HUES64 (cell line): ENCODE results near the gene SYNGR4.

Source experiments
- H3K27ac ChIP-seq: 2 replicates; pipeline ENCODE4 v1.7.0; 2013; ENCODE audit warnings: low read depth, low read length, inconsistent platforms
- H3K27me3 ChIP-seq: 2 replicates; pipeline ENCODE4 v1.6.1; 2013; ENCODE audit warnings: mild to moderate bottlenecking, low read length; ENCODE audit not compliant: insufficient read depth
- H3K36me3 ChIP-seq: 2 replicates; pipeline ENCODE4 v1.6.1; 2013; ENCODE audit warnings: mild to moderate bottlenecking, low read length; ENCODE audit not compliant: insufficient read depth
- H3K4me1 ChIP-seq: 2 replicates; pipeline ENCODE4 v1.6.1; 2013; ENCODE audit warnings: mild to moderate bottlenecking, low read length, moderate library complexity; ENCODE audit not compliant: insufficient read depth
- H3K4me3 ChIP-seq: 2 replicates; pipeline ENCODE4 v1.5.1; 2013; ENCODE audit warnings: mild to moderate bottlenecking, low read length, moderate library complexity
- H3K9ac ChIP-seq: 2 replicates; pipeline ENCODE4 v1.6.1; 2013; ENCODE audit warnings: mild to moderate bottlenecking, low read depth, low read length
- H3K9me3 ChIP-seq: 2 replicates; pipeline ENCODE4 v1.6.1; 2013; ENCODE audit warnings: low read depth, low read length; ENCODE audit not compliant: insufficient read depth
- WGBS: fragments of 150-250, 120-280 bp; methylation state at CpG from one replicate; pipeline ENCODE4 v1.1.7; 2013; ENCODE audit warnings: missing lambda C conversion rate; 5-methylcytosine and 5-hydroxymethylcytosine counted together

SYNGR4 gene

DNA sequence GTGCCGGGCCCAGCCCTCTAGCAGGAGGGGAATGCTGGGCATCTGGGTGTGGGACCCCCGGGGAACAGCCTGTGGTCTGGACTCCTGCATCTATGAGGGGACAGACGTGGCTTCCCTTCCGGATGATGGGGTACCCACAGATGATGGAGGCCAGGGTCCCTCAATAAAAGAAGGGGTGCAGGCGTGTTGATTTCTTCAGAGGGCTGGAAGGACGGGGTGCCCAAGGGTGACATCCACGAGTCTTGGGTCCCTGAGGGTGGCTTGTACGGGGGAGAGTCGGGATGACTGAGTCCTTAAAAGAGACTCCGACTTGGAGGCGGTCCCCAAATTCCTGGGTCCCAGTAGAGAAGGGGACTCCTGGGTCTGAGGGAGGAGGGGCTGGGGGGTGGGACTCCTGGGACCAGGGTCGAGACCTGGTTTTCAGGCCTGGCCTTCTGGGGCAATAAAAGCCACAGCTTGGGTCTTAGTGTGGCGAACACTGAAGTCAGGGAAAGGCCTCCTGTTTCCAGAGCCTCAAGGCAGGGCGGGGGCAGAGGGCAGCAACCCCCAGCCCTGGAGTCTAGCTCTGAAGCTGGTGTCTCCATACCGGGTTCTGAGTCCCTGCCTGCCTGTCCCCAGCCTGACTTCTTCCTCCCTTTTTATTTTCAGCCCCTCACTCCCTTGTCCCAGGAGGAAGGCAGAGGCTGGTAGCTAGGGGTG is 28.8 kb downstream of the SYNGR4 start:
- Histone ChIP-seq H3K4me3 (peak overlapping the region; percentile 55), H3K27me3 (peaks cover 57% of the 10 kb centered on the region), H3K4me1 (peaks cover 9% of the 10 kb centered on the region; the same call in 1 of the 2 replicates), H3K36me3 (peaks cover 16% of the 10 kb centered on the region), H3K27ac (no peak overlapping the region), H3K9me3 (no peaks in the 10 kb centered on the region), H3K9ac (no peak overlapping the region)
- WGBS: 75% methylated on average over 15 of the region's 15 CpGs

DNA sequence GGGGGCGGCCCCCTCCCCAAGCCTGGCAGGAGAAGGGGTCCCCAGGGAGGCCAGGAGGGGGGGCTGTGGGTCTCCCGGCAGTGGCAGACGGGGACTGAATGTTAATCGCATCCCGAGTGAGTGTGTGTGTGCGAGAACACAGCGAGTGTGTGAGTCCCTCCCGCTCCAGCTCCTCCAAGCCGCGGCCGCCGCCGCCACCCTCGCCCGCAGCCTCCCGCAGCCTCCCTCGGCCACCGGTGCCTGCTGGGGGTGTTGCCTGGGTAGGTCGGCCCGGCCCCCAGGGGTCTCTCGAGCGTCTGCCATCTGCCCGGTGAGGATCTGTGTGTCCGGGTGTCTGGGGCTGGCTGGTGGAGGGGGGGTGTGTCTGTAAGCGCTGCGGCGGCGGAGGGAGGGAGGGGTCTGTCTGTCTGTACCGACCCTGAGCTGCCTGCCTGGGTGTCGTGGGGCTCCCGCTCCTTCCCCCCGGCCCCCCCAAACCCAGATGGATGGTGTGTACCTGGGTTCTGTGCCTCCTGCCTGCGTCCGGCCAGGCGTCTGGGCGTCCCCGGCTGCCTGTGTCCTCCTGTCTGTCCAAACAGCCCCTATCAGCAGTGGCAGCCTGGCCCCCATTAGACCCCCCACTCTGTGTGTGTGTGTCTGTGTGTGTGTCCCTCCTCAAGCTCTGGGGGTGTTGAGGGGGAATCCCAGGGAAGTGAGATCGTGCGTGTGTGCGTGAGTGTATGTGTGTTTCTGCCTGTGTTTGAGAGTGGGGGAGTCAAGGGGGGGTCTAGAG is 29.6 kb downstream of the SYNGR4 start, which contains the start of gene GRIN2D:
GRIN2D (plus strand) TSS at position 110 of the 772 bp plus-strand sequence. CDS start 4,725 bp downstream, outside the sequence.
- peak within 1 kb of the TSS; percentile 55 for H3K4me3 ChIP-seq
- 5% methylated on average over 40 of the region's 40 CpGs for WGBS

DNA sequence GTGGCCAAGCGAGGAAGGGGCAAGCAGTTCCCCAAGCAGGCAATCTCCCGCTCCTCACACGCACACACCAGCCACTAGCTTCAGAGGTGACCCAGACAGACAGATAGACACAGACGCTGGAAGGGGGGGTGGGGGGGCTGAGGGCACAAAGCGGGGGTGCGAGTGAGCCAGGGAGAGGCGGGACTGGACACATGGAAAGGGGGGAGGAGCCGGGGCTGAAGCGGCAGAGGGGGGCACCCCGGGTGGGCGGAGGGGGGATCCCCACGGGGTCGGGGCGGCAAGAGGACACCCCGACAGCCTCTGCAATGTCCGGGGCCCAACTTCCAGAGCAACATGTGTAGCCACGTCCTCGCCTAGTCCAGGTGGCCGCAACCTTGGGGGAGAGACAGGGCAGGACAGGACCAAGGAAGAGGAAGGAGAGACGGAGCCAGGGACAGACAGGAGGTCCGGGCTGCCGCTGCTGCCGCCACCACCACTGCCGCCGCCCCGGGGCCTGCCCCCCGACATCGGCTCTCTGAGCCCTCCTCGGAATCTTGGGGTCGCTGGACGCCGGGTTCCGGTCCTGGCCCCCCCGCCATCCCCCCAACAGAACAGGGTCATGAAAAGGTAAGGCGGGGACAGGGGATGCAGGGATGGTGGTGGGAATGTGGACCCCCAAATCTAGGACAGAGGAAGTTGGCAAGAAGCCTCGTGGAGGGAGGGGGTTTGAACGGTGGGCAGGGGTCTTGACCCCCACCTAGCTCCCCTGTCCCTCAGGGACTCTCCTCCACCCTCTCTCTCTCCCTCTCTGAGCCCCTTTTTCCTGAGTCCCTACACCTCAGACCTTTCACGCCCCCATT is 30.4 kb downstream of the SYNGR4 start:
- peak overlapping the region; percentile 55 for H3K4me3 ChIP-seq
- no peak overlapping the region; the same call in 1 of the 2 replicates for H3K9ac ChIP-seq
- 15% methylated on average over 31 of the region's 38 CpGs for WGBS
- no peaks in the 10 kb centered on the region for H3K9me3 ChIP-seq
- H3K27ac ChIP-seq: no peak overlapping the region
- H3K4me1 ChIP-seq: peaks cover 9% of the 10 kb centered on the region; the same call in 1 of the 2 replicates
- H3K27me3 ChIP-seq: peaks cover 59% of the 10 kb centered on the region
- peaks cover 1% of the 10 kb centered on the region for H3K36me3 ChIP-seq

More for the DNA sequence above, 29.6 kb downstream of the SYNGR4 start, which contains the start of gene GRIN2D:
- Histone ChIP-seq H3K4me1 (peaks cover 9% of the 10 kb centered on the region; the same call in 1 of the 2 replicates), H3K36me3 (peaks cover 9% of the 10 kb centered on the region), H3K9ac (peak within 1 kb of the TSS; percentile 41; the same call in 1 of the 2 replicates), H3K27ac (no peak within 1 kb of the TSS), H3K27me3 (peaks cover 59% of the 10 kb centered on the region), H3K9me3 (no peaks in the 10 kb centered on the region)

DNA sequence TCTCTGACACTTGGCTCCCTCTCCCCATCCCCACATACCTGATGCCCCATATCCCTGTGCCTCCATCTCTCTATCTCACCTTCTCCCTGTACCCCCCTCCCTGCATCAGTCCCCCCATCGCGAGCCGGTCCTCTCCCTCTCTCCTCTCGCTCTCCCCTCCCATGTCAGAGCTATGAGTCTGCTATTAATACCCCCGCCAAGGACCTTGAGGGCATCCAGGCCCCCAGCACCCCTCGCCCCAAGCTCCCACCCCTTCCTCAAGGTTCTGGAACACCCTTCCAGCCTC is 30.9 kb downstream of the SYNGR4 start:
- Histone ChIP-seq H3K9me3 (no peaks in the 10 kb centered on the region), H3K9ac (no peak overlapping the region), H3K4me3 (peak overlapping the region; percentile 35; the same call in 1 of the 2 replicates), H3K27ac (no peak overlapping the region), H3K27me3 (peaks cover 59% of the 10 kb centered on the region), H3K36me3 (no peaks in the 10 kb centered on the region), H3K4me1 (peaks cover 9% of the 10 kb centered on the region; the same call in 1 of the 2 replicates)
- WGBS: 21% methylated on average over 6 of the region's 6 CpGs

DNA sequence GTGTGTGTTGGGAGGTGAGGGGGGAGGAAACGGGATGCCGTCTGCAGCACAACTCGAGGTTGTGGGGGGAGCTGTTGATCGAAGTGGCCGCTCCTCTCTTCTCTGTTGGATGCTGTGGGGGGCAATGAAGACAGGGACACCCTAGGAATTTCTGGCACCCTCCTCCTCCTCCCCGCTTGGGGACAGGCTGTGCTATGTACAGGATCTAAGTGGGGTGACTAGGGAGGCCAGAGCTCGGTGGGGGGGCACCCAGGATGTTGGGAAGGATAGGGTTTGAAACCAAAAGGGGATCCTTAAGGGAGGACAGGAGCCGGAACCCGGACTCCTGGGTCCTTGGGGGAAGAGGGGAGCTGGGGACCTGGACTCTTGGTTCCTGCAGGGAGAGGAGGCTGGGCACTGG is 31.3 kb downstream of the SYNGR4 start:
- Histone ChIP-seq H3K27ac (no peak overlapping the region), H3K27me3 (peaks cover 59% of the 10 kb centered on the region), H3K4me1 (peaks cover 9% of the 10 kb centered on the region; the same call in 1 of the 2 replicates), H3K4me3 (no peak overlapping the region), H3K9ac (no peak overlapping the region), H3K36me3 (no peaks in the 10 kb centered on the region), H3K9me3 (no peaks in the 10 kb centered on the region)
- WGBS: 40% methylated on average over 8 of the region's 9 CpGs

DNA sequence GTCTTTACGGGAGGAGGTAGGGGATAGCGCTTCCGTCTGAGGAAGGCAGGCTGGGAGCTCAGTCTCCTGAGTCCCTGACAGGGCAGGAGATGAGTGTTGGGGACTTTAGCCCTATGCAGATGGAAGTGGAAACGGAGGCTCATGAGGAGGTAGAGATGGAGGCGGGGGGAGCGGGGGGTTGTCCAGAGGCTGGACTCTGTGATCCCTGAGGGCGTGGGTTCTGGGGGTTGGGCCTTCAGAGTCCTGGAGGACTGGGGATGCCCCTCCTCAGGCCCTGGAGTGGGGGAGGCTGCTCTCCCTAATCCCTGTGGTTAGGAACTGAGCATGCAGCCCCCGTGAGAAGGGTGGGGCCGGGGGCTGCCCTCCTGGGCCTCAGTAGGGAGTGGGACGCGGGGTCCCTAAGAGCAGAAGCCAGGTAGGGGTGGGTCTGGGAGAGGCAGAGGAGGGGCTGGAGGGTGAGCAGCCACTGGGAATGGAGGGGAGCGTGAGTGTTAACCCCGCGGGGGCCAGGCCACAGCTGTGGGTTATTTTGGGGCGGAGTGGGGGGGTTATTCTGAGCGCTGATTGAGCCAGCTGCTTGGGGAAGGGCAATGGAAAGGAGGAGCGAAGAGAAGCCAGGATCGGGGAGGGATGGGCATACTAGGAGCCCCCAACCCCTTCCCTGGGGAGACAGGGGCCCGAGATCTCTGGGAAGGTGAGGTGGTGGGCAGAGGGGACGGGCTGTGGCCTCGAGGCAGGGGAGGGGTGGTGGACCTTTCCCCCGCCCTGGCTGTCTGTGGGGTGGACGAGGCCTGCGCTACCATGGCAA is 32.1 kb downstream of the SYNGR4 start:
- Histone ChIP-seq H3K9ac (no peak overlapping the region), H3K27ac (no peak overlapping the region), H3K9me3 (no peaks in the 10 kb centered on the region), H3K36me3 (no peaks in the 10 kb centered on the region), H3K4me3 (no peak overlapping the region), H3K4me1 (peaks cover 12% of the 10 kb centered on the region), H3K27me3 (peaks cover 59% of the 10 kb centered on the region)
- 61% methylated on average over 24 of the region's 24 CpGs for WGBS

DNA sequence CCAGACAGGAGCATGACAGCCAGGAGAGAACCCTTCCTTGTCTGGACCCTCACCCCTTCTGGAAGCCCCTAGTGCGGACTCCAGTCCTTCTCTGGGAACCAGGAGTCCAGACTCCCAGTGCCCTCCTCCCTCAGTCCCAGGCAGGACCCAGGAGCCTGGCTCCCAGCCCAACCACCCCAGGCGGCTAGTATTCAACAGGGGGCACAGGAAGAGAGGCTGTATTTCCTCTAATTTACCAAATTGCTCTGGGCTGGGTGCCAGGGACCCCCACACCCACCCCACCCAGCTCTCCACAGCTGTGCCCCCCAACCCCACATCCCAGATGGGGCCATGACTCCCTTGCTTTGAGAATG is 32.6 kb downstream of the SYNGR4 start:
- no peaks in the 10 kb centered on the region for H3K9me3 ChIP-seq
- no peak overlapping the region for H3K27ac ChIP-seq
- H3K9ac ChIP-seq: no peak overlapping the region
- H3K36me3 ChIP-seq: no peaks in the 10 kb centered on the region
- WGBS: 86% methylated on average over 2 of the region's 2 CpGs
- H3K4me1 ChIP-seq: peaks cover 17% of the 10 kb centered on the region
- peaks cover 59% of the 10 kb centered on the region for H3K27me3 ChIP-seq
- no peak overlapping the region for H3K4me3 ChIP-seq

DNA sequence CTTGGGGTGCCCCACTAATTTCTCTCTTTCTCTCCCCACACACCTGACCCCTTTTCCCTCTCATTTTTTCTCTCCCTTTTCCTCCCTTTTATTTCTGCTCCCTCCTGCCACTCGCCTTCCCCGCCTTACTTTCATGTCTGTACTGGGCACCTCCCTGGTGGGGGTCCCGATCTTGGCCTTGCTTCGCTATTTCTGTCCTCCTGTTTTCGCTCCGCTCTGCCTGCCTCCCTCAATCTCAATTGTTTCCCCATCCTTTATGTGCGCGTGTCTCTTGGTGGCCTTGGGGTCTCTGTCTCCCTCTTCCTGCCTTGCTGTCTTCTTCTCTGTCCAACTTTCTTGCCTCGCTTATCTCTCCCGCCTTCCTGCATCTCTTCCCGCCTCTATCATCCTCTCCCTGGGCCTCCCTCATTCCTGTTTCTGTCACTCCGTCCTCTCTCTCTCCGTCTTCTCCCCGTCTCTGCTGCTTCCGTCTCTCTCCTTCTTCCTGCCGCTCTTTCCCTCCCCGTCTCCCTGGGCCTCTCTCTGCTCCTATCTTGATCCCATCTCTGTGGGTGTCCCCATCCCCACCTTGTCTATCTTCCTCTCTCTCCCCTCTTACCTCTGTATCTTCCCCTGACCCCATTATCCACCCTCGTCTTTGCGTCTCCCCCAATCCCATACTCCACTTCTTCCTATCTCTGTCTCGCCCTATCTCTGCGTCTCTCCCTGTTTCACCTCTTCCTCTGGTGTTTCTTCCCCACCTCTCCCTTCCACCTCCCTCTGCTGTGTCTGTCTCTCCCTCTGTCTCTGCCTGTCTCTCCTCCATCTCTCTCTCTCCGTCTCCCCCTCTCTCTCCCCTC is 33.3 kb downstream of the SYNGR4 start:
- Histone ChIP-seq H3K27me3 (peaks cover 58% of the 10 kb centered on the region), H3K36me3 (no peaks in the 10 kb centered on the region), H3K4me1 (peaks cover 17% of the 10 kb centered on the region), H3K9me3 (no peaks in the 10 kb centered on the region), H3K9ac (peak overlapping the region; percentile 68), H3K4me3 (peak overlapping the region; percentile 65), H3K27ac (no peak overlapping the region)
- 57% methylated on average over 22 of the region's 22 CpGs for WGBS

DNA sequence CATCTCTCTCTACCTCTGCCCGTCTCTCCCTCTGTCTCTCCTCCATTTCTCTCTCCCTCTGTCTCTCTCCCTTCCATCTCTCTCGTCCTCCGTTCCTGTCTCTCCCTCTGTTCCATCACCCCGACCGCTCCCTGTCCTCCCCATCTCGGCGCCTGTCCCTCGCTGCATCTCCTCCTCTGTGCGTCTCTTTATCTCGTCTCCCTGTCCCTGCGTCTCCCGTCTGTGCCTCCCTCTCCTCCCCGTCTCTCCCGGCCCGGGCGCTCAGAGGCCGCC is 33.9 kb downstream of the SYNGR4 start:
- H3K4me3 ChIP-seq: peak overlapping the region; percentile 65
- H3K27ac ChIP-seq: no peak overlapping the region
- WGBS: 5% methylated on average over 17 of the region's 17 CpGs
- no peaks in the 10 kb centered on the region for H3K36me3 ChIP-seq
- H3K9me3 ChIP-seq: no peaks in the 10 kb centered on the region
- peaks cover 17% of the 10 kb centered on the region for H3K4me1 ChIP-seq
- peak overlapping the region; percentile 68 for H3K9ac ChIP-seq
- peaks cover 52% of the 10 kb centered on the region for H3K27me3 ChIP-seq
